Activated CD4-positive, alpha-beta T cell treated with anti-CD3 and anti-CD28 coated beads, Interleukin-2, amount 50 U/mL, for 24 hours (primary cell): ENCODE measurements around the gene RTN4R.
"Not testable (repeated sequence)": the region's sequence is repeated elsewhere in the genome, so short reads cannot be mapped to it uniquely, and the experiment has no call there.

Experiments used
- DNase-seq, 2 donors: peaks; one replicate each; pipeline ENCODE4 v3.0.0-alpha.2; 2020; ENCODE audit warnings: low read depth in 1 of 2, low spot score in 1 of 2

The RTN4R gene

GRCh38 chr22:20305894-20306645 lies 38.0 kb upstream of the RTN4R start:
- DNase-seq = no peak

DNA sequence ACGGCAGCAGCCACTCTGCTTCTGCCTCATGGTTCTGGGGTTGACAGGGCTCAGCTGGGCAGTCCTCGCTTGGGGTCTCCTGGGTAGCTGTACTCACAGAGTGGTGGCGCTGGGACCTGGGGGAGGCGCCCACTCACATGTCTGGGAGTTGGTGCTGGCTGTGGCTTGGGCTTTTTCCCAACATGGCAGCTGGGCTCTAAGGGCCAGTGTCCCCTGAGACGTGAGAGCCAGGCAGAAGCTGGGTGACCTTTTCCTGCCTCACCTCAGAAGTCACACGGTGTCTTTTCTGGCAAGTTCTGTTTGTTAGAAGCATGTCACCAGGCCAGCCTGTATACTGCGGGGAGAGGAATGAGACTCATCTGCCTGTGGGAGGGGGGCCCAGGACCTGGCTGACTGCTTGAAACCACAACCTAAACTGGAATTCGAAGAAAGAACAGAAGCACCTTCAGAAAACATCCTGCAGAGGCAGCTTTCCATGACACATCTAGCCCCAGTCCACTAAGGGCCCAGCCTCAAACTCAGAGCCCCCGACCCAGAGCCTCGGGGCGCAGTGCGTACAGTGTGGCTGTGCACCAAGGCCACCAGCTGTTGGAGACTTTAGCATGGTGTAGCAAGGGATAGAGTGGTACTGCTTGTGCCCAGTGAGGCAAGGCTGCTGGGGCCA lies 37.2 kb upstream of the RTN4R start:
- DNase-seq = not testable (repeated sequence)

GRCh38 chr22:20304646-20305045 lies 36.5 kb upstream of the RTN4R start:
- DNase-seq = no peak

DNA sequence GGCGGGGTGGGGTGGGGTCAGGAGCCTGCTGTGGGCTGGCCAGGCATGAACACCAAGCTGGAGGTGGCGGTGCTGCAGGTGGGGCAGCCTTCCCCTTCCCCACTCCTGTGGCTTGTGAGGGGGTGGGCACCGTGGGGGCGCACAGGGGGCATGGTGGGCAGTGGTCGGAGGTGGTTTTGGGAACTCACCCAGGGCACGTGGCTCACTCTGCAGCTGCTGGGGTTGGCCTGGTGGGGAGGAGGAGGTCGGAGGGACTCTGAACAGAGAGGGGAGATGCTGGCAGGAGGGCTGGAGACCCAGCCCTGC lies 35.1 kb upstream of the RTN4R start:
- DNase-seq = not testable (repeated sequence)

DNA sequence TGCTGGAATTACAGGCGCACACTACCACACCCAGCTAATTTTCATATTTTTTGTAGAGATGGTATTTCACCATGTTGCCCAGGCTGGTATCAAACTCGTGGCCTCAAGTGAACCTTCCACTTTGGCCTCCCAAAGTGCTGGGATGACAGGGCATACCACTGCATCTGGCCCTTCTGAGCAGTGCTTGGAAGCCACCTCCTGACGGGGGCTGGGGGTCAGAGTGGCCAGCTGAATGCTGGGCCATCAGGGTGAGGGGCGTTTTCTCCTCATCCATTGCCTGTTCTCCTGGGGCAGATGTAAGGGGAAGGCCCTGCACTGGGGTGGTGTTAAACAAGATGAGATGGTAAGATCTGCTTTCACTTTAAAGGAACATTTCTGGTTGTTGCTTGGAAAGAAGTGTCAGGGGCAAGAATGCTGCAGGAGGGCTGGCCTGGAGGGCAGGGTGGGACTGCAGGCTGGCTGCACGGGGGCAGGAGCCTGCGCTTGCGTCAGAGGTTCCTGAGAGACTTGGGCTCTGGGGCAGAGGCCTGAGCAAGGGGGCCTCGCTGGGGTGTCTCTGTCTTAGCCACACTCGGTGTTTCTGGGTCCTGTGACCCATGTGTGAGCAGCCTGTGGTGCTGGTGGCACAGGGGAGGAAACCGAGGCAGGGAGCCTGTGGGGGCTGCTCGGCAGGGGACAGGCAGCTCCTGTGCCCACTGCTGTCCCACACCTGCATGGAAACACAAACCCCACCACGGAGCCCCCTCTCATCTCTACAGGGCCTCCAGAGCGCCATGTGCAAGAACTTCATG lies 34.5 kb upstream of the RTN4R start:
- no peak for DNase-seq

GRCh38 chr22:20299746-20300136 lies 31.6 kb upstream of the RTN4R start:
- DNase-seq = no peak

DNA sequence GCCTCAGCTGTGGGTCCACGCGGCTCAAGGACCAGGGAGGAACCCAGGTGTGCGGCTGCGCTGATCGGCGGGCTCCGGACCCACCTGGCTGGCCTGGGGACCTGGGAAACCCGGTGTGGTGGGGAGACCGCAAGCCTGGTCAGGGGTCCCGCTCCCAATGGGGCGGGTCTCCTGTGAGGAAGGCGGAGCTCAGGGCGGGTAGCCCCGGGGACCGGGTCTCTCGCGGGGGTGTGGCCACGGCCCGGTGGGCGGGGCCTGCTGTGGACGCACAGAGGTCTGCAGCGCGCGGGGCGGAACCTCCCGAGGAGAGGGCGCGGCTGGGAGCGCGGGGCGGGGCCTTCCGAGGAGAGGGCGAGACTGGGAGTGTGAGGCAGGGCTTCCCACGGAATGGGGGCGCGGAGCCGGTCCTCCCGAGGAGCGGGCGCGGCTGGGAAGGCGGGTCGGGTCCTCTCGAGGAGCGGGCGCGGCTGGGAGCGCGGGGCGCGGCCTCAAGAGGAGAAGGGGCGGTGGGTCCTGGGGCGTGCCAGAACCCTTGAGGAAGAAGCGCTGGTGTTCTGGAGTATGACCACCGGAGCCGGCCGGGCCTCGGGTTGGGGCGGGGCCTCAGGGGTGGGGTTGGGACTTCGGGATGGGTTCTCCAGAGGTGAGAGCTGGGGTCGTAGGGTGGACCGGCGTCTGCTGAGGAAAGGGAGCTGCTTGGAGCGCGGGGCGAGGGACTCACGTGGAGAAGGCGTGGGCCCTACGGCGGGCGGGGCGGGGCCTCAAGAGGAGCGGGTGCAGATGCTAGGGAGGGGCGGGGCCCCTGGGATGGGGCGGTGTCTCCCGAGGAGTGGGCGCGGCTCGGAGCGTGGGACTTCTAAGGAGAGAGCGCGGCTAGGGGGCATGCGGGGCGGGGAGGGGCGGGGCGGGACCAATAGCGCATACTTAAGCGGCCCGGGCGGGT lies 31.0 kb upstream of the RTN4R start:
- DNase-seq = peak; percentile 87

- no peak for DNase-seq
These were observed 30.1 kb upstream of the RTN4R start for GRCh38 chr22:20298110-20298802.

DNA sequence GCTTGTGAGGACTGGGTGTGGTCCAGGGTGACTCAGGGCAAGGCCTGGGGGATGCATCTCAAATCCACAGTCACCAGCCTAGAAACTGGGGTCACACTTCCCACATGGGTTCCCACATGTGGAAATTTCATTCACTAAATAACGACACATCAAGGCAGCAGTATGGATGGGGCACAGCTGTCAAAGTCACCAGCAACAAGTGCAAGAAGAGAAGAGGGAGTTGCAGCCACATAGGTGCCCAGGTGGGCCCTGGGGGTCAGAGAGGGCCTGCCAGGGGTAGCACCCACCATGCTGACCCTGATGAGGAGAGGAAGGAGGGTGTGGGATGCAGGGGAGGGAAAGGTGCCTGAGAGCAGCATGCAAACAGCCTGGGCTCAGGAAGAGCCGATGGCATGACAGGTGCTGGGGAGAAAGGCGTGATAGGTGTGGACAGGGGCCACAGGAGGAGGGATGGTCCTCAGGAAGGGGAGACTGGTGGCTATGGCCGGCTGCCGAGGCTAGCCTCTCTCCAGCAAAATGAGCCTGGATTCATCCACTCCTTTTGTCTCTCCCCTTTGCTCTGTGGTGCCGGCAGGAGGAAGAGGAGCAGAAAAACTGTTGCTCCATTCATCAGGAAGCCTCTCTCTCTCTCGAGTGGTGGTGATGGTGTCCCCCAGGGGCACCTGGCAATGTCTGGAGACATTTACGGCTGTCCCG lies 29.4 kb upstream of the RTN4R start:
- no peak for DNase-seq

DNA sequence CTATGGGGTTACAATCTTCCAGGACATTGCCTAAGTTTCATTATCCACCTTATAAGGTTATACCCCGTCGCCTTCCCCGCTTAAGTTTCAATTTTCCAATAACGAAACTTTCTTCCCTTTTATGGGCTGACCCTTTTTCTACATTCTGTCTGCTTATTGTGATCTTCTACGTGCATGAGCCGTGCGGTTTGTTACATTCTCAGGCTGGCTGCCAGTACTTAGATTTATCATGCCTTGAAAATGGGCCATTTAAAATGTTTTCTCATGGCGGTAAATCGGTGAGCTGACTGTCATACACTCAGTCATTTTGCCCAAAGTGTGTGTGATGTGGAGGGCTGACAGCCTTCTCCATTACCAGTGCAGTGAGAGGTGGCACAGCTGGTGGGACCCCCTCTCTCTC lies 28.5 kb upstream of the RTN4R start:
- no peak for DNase-seq

- DNase-seq = no peak
These were observed 27.3 kb upstream of the RTN4R start for GRCh38 chr22:20295262-20296064.

- DNase-seq = no peak
These were observed 24.6 kb upstream of the RTN4R start for GRCh38 chr22:20292673-20293232.

- no peak for DNase-seq
These were observed 24.0 kb upstream of the RTN4R start for GRCh38 chr22:20292108-20292507.

GRCh38 chr22:20291604-20292063 lies 23.5 kb upstream of the RTN4R start:
- no peak for DNase-seq

GRCh38 chr22:20291249-20291586 lies 23.1 kb upstream of the RTN4R start:
- no peak for DNase-seq

DNA sequence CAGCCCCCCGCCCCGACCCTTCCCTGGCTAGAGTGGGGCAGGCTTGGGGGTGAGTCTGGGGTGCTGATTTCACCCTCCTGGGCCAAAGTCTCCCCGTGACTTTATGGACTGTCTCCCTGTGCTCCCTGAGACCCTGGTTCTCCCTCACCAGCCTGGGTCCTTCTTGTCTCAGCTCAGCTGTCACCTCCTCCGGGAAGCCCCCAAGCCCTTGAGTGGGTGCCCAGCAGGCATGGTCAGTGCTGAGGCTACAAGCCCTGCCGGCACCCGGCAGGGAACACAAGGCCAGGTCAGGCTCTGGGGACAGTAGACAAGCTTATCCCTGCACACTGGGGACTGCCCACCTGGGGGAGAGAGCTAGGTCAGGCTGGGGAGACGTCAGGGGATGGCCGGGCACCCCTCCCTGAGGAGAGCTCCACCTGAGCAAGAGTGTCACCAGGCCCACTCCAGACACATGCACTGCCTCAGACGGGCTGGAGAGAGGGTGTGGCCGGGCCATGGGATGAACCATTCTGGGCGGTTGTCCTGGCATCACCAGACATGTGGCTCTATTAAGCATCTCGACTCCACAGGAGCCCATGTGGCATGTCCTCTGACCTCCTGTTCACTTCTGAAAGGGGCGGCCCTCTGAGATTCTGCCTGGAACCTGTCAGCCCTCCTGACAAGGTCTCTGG lies 22.6 kb upstream of the RTN4R start:
- no peak for DNase-seq

- DNase-seq = no peak
These were observed 21.9 kb upstream of the RTN4R start for GRCh38 chr22:20290045-20290392.
